Measurements from ENCODE around the gene SFTA2. TPM values are rescaled to one million over a fixed set of nuclear protein-coding genes. Genes with fewer than 3 reads are reported as not detected.

The SFTA2 gene
- total and polyA plus RNA-seq, 10 of the 15 experiments (the other 5 are each of a cell fraction or from before 2014, with no cell fraction given) = 0.15 to 0.92 (median 0.33) TPM; not detected in 4

- TF ChIP-seq MAX (IDR thresholded peaks at IDR 0.05; ENCODE audit: low read depth, low read length) = 0 out of 2 replicates have a peak, but pooled peaks have one; percentile 7
These were observed 47.2 kb downstream of the SFTA2 start (continued) for GRCh38 chr6:30884521-30885480.

- 16% methylated on average over 21 of the region's 62 CpGs for WGBS (ENCODE audit: insufficient coverage, insufficient replicate concordance, low lambda C conversion rate, missing lambda C conversion rate)
- peak within 1 kb of the TSS; percentile 64 for H3K9ac ChIP-seq (ENCODE audit: control insufficient read depth, insufficient read depth, low read length)
- CTCF ChIA-PET = interaction anchor here (0.5 to 6.7 kb wide), 11 partner anchors 22 to 383 kb away, joined by 3 to 71 read pairs (median 5); partner anchors contain the start of gene VARS2
- TF ChIP-seq IKZF1 (conservative IDR thresholded peaks at IDR 0.05) = peak; percentile 34
- TF ChIP-seq IKZF2 (IDR thresholded peaks at IDR 0.05) = peak in 1 of 2 experiments; percentile 36; a peak in 1 of 4 replicates
- TF ChIP-seq DPF2 (IDR thresholded peaks at IDR 0.05) = 0 out of 2 replicates have a peak, but pooled peaks have one; percentile 29
- TF ChIP-seq POLR2A (IDR thresholded peaks at IDR 0.05; ENCODE audit: low read depth, low read length) = peak; percentile 18; the same call in 1 of the 2 replicates
- peak; percentile 80 for TF ChIP-seq SPI1 (IDR thresholded peaks at IDR 0.05; ENCODE audit: borderline replicate concordance, insufficient read depth, low read depth, low read length)
- TF ChIP-seq CHD2 (IDR thresholded peaks at IDR 0.05; ENCODE audit: borderline replicate concordance, low read depth, low read length) = 0 out of 2 replicates have a peak, but pooled peaks have one; percentile 18
- peak; percentile 17 for TF ChIP-seq GATAD2B (conservative IDR thresholded peaks at IDR 0.05; ENCODE audit: low read depth)
- 0 out of 2 replicates have a peak, but pooled peaks have one; percentile 13 for TF ChIP-seq MTA2 (IDR thresholded peaks at IDR 0.05; ENCODE audit: low read depth)
- TF ChIP-seq MEF2A (IDR thresholded peaks at IDR 0.05; ENCODE audit: insufficient read depth, low read depth, low read length) = no peak
- TF ChIP-seq RELB (IDR thresholded peaks at IDR 0.05; ENCODE audit: low read depth) = 0 out of 2 replicates have a peak, but pooled peaks have one; percentile 7
- TF ChIP-seq ZBTB4 (CRISPR knock-in tag; IDR thresholded peaks at IDR 0.05) = no peak
These were observed 48.1 kb downstream of the SFTA2 start, which contains the start of gene DDR1 for GRCh38 chr6:30883685-30884520. Gene DDR1, plus strand, starts transcription at chr6:30884519. Its CDS starts 4,211 bp downstream, at chr6:30888730.

More at GRCh38 chr6:30883685-30884520, 48.1 kb downstream of the SFTA2 start, which contains the start of gene DDR1:
- Histone ChIP-seq H2AFZ (ENCODE audit: control insufficient read depth, low read depth, low read length) (peak within 1 kb of the TSS; percentile 73), H3K4me3 (peak within 1 kb of the TSS; percentile 75), H3K36me3 (ENCODE audit: control insufficient read depth in 2 of 2, insufficient read depth in 2 of 2, low read length in 1 of 2) (no peaks in the 10 kb centered on the region; a peak in 1 of 4 replicates), H3K9me3 (replicated peaks; ENCODE audit: control insufficient read depth, insufficient read depth, low read length) (no peaks in the 10 kb centered on the region), H4K20me1 (ENCODE audit: control insufficient read depth, insufficient read depth) (no peaks in the 10 kb centered on the region), H3K4me2 (ENCODE audit: control insufficient read depth, insufficient read depth) (peak within 1 kb of the TSS; percentile 99), H3K27me3 (replicated peaks in 1 of 2; ENCODE audit: control insufficient read depth in 2 of 2, insufficient read depth in 2 of 2, low read length in 1 of 2) (no peaks in the 10 kb centered on the region), H3K4me1 (ENCODE audit: control insufficient read depth, insufficient read depth, low read length) (peaks cover 38% of the 10 kb centered on the region), H3K79me2 (ENCODE audit: control insufficient read depth, insufficient read depth, low read length) (peaks cover 10% of the 10 kb centered on the region), H3K27ac (ENCODE audit: control insufficient read depth, insufficient read depth) (peak within 1 kb of the TSS; percentile 81)
- FAIRE-seq (no peak), DNase-seq (ENCODE audit: low read depth, low spot score) (no peak), ATAC-seq (peak; percentile 65)
- intact Hi-C loops (cut with micrococcal nuclease; ENCODE audit: unreplicated experiment) (loop anchor here (2.0 kb wide), 2 partner anchors 17 to 25 kb away; partner anchors contain the start of gene GTF2H4), in situ Hi-C loops (cut with MboI) (no loop called here)
- RAD21 ChIA-PET (ENCODE audit: unreplicated experiment) = interaction anchor here (0.5 to 10.7 kb wide), 22 partner anchors 17 to 269 kb away, joined by 3 to 144 read pairs (median 4); partner anchors contain the start of genes GTF2H4, IER3 and VARS2
- BruUV-seq (replicated peaks) = TSS peak; percentile 43
- POLR2A ChIA-PET = interaction anchor here (0.5 to 5.8 kb wide), 19 partner anchors 12 to 656 kb away, joined by 3 to 50 read pairs (median 4); partner anchors contain the start of genes GTF2H4, MDC1 and VARS2
- SMC1A ChIA-PET (ENCODE audit: uncharacterized antibody, unreplicated experiment) = interaction anchor here (1.1 to 4.9 kb wide), 13 partner anchors 17 to 283 kb away, joined by 3 to 40 read pairs (median 4); partner anchors contain the start of genes GTF2H4, MDC1 and VARS2
